Neutrophil (primary cell): Measurements from ENCODE around the gene PGF.

Source experiments
- H3K27ac ChIP-seq: fragments of 200-600 bp; sonication (generic); 2 replicates; pipeline ENCODE4 v1.5.1; 2016; ENCODE audit warnings: mild to moderate bottlenecking, moderate library complexity
- H3K27me3 ChIP-seq: fragments of 200-600 bp; sonication (generic); 2 replicates; pipeline ENCODE4 v1.6.0; 2016; ENCODE audit warnings: mild to moderate bottlenecking
- H3K36me3 ChIP-seq: fragments of 200-600 bp; sonication (generic); 2 replicates; pipeline ENCODE4 v1.5.1; 2017
- H3K4me1 ChIP-seq, 2 experiments: fragments of 200-600 bp in 1 of 2; sonication (generic) in 1 of 2; 1 replicate in 1 of 2; 2 replicates in 1 of 2; pipeline versions ENCODE4 v1.5.1 to v1.6.1; 2013 to 2016; ENCODE audit warnings: low read depth in 1 of 2, low read length in 1 of 2, mild to moderate bottlenecking in 1 of 2, moderate library complexity in 1 of 2; ENCODE audit not compliant: control insufficient read depth in 1 of 2, insufficient read depth in 1 of 2
- H3K4me3 ChIP-seq, 2 experiments: fragments of 200-600 bp in 1 of 2; sonication (generic) in 1 of 2; 1 replicate in 1 of 2; 2 replicates in 1 of 2; pipeline ENCODE4 v1.5.1; 2013 to 2016; ENCODE audit warnings: low read depth in 1 of 2, low read length in 1 of 2, mild to moderate bottlenecking in 1 of 2, moderate library complexity in 1 of 2
- H3K9me3 ChIP-seq: fragments of 200-600 bp; sonication (generic); 2 replicates; pipeline ENCODE4 v1.5.1; 2016
- TF ChIP-seq, protein P1 (sequence below): fragments of 200-600 bp; sonication (generic); IDR thresholded peaks from 2 replicates; pipeline ENCODE4 v1.5.1; 2016; ENCODE audit warnings: antibody characterized with exemption

The PGF gene

DNA sequence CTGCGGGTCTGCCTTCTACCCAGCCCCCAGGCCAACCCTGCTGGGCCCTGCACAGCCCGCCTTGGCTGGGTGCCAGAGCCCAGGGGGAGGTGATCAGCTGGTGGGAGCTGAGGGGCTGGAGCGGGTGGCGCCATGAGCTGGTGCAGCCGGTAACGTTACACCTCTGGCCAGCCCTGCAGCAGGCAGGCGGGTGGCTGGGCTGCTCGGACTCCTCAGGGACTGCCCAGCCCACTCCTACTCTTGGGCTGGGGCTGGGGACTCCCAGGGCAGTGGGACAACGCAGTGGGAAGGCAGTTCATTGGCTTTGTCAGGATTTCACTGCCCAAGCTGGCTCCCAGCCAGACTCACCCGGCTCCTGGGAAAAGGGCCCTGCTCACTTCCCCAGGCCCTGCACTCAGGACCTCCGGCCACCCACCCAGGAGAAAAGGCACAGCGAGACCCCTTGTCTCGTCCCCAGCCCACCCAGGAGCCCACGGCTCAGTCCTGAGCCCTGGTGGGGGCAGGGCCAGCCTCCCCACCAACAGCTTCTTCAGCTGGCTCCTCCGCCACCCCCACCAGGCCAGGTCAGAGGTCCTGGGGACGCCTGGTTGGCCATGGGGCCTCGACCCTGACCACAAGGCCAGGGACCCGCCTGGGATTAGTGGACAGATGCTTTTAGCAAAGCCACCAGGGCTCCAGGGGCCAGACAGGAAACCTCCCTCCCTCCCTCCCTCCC, 1.0 kb downstream of the PGF start:
- Histone ChIP-seq H3K27me3 (peaks cover 55% of the 10 kb centered on the region), H3K27ac (no peak overlapping the region), H3K36me3 (no peaks in the 10 kb centered on the region), H3K4me3 (no peak overlapping the region), H3K9me3 (no peaks in the 10 kb centered on the region), H3K4me1 (peaks cover 3 to 13% of the 10 kb centered on the region in 2 experiments)
- TF ChIP-seq, protein P1, sequence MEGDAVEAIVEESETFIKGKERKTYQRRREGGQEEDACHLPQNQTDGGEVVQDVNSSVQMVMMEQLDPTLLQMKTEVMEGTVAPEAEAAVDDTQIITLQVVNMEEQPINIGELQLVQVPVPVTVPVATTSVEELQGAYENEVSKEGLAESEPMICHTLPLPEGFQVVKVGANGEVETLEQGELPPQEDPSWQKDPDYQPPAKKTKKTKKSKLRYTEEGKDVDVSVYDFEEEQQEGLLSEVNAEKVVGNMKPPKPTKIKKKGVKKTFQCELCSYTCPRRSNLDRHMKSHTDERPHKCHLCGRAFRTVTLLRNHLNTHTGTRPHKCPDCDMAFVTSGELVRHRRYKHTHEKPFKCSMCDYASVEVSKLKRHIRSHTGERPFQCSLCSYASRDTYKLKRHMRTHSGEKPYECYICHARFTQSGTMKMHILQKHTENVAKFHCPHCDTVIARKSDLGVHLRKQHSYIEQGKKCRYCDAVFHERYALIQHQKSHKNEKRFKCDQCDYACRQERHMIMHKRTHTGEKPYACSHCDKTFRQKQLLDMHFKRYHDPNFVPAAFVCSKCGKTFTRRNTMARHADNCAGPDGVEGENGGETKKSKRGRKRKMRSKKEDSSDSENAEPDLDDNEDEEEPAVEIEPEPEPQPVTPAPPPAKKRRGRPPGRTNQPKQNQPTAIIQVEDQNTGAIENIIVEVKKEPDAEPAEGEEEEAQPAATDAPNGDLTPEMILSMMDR = no peak

DNA sequence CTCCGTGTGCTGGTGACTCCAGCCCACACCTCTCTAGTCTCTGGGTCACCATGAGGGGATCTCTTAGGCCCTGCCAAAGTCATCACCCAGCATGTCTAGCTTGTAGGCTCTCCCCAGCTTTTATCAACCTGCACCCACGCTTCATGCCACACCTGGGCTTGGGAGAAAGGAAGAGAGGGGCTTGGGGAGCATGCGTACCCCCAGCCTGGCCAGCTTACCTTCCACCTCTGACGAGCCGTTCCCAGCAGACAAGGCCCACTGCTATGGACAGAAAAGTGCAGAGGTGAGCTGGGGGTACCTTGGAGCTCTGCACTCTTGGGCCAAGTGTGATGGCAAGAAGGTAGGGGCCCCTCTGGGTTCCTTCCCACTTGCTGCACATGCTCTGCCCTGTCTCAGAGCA, 1.7 kb downstream of the PGF start:
- Histone ChIP-seq H3K4me1 (peaks cover 3 to 13% of the 10 kb centered on the region in 2 experiments), H3K27me3 (peaks cover 55% of the 10 kb centered on the region), H3K36me3 (no peaks in the 10 kb centered on the region), H3K4me3 (no peak overlapping the region), H3K9me3 (no peaks in the 10 kb centered on the region), H3K27ac (no peak overlapping the region)
- TF ChIP-seq, protein P1 = no peak

DNA sequence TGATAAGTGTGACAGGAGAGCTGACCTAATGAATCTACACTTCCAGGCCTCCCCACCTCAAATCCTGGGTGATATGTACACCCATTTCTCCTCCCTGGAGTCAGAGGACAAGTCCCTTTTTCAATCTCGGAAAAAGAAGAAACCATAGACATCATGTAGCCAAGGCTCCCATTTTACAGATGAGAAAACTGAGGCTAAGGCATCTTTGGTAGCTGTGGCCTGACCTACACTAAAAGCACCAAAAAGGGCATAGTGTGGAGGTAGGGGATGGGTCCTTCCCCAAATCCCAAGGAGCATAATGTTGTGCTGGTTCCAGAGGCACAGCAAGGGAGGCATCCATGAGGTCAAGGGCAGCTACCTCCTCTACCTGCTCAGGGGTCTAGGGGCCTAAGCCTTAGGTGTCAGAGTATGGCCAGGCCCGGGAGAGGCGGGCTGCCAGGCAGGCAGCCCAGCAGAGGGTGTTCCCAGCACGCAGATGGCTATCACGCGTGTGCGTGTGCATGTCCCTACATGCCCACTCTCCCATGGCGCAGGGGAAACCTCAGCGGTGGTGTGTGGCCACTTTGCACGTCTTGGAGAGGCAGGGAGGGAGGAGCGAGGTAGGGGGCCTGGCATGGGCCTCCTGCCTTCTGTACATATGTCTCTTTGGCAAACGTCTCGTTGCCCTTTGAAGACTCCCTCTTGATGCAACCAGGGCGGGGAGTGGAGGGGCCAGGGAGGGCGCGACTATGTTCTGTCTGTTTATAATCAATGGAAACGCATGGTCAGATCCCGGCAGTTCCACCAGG, 2.5 kb downstream of the PGF start:
- H3K4me1 ChIP-seq = peaks cover 3 to 13% of the 10 kb centered on the region in 2 experiments
- H3K27me3 ChIP-seq = peaks cover 55% of the 10 kb centered on the region
- H3K9me3 ChIP-seq = no peaks in the 10 kb centered on the region
- H3K36me3 ChIP-seq = no peaks in the 10 kb centered on the region
- H3K27ac ChIP-seq = no peak overlapping the region
- TF ChIP-seq, protein P1 = no peak
- H3K4me3 ChIP-seq = no peak overlapping the region

DNA sequence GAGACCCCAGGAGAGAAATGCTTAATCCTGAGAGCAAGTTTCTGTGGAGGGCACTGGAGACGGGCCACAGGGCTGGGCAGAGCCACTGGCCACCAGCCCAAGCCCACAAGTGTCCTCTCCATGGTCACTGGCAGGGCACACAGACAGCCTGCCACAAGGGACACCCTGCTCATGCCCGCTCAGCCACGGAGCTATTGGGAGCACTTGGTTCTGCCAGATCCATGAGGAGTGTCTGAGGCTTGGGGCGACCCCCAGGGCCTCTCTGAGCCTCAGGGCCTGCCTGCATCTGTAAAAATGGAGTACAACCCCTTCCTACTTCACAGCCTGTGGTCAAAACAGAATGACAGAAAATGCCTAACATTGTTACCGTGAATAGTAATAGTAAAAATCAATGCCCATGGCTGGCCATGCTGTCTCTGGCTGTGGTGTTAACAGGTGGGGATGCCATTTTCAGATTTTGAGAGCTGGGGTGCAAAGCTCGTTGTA, 3.2 kb downstream of the PGF start:
- Histone ChIP-seq H3K4me3 (no peak overlapping the region), H3K27me3 (peaks cover 49% of the 10 kb centered on the region), H3K9me3 (no peaks in the 10 kb centered on the region), H3K27ac (no peak overlapping the region), H3K36me3 (no peaks in the 10 kb centered on the region), H3K4me1 (peaks cover 3 to 13% of the 10 kb centered on the region in 2 experiments)
- TF ChIP-seq, protein P1 = no peak

DNA sequence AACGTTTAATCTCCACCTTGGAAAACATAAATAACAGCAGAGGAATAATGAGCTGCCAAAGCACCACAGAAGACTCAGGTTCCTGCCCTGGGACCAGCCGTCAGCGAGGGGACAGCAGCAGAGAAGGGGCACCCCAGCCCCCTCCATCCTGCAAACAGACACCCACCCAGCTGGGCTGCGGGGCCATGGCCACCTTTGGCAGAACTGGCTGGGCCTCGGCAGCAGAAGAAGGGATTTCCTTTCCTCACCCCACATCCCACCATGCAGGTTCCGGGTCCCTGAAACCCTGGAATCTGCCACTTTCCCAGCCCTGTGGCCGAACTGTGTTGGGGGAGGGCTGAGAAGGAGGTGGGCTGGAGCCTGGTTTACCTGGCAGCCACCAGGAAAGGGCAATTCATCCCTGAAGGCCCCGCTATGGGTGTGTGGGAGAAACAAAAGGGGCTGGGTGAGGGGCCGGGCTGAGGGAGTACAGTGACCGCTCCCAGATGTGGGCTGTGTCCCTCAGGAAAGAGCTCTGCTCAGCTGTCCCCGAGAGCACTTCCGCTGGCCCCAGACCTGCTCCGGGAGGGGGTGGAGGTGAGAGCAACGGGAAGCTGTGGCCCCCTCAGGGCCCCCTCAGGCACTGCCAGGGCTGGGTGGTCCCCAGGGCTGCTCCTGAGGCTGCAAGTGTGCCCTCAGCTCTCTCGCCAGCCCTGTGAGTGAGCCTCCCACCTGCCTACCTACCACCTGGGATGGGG, 3.8 kb downstream of the PGF start:
- Histone ChIP-seq H3K27ac (no peak overlapping the region), H3K9me3 (no peaks in the 10 kb centered on the region), H3K4me3 (no peak overlapping the region), H3K27me3 (peaks cover 43% of the 10 kb centered on the region), H3K4me1 (peaks cover 3 to 13% of the 10 kb centered on the region in 2 experiments), H3K36me3 (no peaks in the 10 kb centered on the region)
- TF ChIP-seq, protein P1 = no peak
